ENCODE results near the gene PGGHG. TPM values are rescaled to one million over a fixed set of nuclear protein-coding genes. Genes with fewer than 3 reads are reported as not detected.
"Not testable (repeated sequence)": the region's sequence is repeated elsewhere in the genome, so short reads cannot be mapped to it uniquely, and the experiment has no call there.

Gene PGGHG
- polyA plus RNA-seq, 1 donor from 2014 or later = 2.1 TPM

GRCh38 chr11:313787-314553 is 25.0 kb downstream of the PGGHG start, which contains the start of gene IFITM1:
Gene IFITM1 (plus strand): TSS chr11:314040. CDS start chr11:314171, 131 bp downstream.
- Histone ChIP-seq H3F3A (ENCODE audit: insufficient read depth, low read length, poor library complexity, severe bottlenecking) (no peaks in the 10 kb centered on the region), H3K9me2 (ENCODE audit: insufficient read depth, low read length) (no peaks in the 10 kb centered on the region), H3K79me2 (replicated peaks; ENCODE audit: insufficient read depth, low read length) (no peaks in the 10 kb centered on the region), H3K9me3 (ENCODE audit: low read length) (no peaks in the 10 kb centered on the region), H3K27ac (ENCODE audit: low read length) (no peak within 1 kb of the TSS), H2AFZ (ENCODE audit: low read depth, low read length) (no peak within 1 kb of the TSS), H3K4me3 (ENCODE audit: low read length) (no peak within 1 kb of the TSS), H3K36me3 (ENCODE audit: insufficient read depth, low read length) (no peaks in the 10 kb centered on the region), H4K20me1 (ENCODE audit: insufficient read depth) (no peaks in the 10 kb centered on the region), H3K9ac (ENCODE audit: low read length) (no peak within 1 kb of the TSS), H3K4me2 (ENCODE audit: low read length) (no peak within 1 kb of the TSS), H3K27me3 (ENCODE audit: insufficient read depth, low read depth, low read length) (no peaks in the 10 kb centered on the region)
- TF ChIP-seq, protein P1, sequence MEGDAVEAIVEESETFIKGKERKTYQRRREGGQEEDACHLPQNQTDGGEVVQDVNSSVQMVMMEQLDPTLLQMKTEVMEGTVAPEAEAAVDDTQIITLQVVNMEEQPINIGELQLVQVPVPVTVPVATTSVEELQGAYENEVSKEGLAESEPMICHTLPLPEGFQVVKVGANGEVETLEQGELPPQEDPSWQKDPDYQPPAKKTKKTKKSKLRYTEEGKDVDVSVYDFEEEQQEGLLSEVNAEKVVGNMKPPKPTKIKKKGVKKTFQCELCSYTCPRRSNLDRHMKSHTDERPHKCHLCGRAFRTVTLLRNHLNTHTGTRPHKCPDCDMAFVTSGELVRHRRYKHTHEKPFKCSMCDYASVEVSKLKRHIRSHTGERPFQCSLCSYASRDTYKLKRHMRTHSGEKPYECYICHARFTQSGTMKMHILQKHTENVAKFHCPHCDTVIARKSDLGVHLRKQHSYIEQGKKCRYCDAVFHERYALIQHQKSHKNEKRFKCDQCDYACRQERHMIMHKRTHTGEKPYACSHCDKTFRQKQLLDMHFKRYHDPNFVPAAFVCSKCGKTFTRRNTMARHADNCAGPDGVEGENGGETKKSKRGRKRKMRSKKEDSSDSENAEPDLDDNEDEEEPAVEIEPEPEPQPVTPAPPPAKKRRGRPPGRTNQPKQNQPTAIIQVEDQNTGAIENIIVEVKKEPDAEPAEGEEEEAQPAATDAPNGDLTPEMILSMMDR (IDR thresholded peaks at IDR 0.05; ENCODE audit: poor library complexity, severe bottlenecking) = no peak
- no peak for TF ChIP-seq REST (IDR thresholded peaks at IDR 0.05; ENCODE audit: borderline replicate concordance)
- TF ChIP-seq MXI1 (conservative IDR thresholded peaks at IDR 0.05; ENCODE audit: poor library complexity, severe bottlenecking) = no peak
- TF ChIP-seq RAD21 (conservative IDR thresholded peaks at IDR 0.05) = no peak
- no peak for TF ChIP-seq POLR2AphosphoS5 (IDR thresholded peaks at IDR 0.05)
- TF ChIP-seq SMC3 (conservative IDR thresholded peaks at IDR 0.05; ENCODE audit: poor library complexity) = no peak
- TF ChIP-seq EZH2 (IDR thresholded peaks at IDR 0.05; ENCODE audit: borderline replicate concordance, insufficient read depth, low read length, poor library complexity, severe bottlenecking) = no peak
- TF ChIP-seq TAF1 (IDR thresholded peaks at IDR 0.05; ENCODE audit: low read depth) = no peak
- no peak for TF ChIP-seq EP300 (conservative IDR thresholded peaks at IDR 0.05; ENCODE audit: poor library complexity, severe bottlenecking)

DNA sequence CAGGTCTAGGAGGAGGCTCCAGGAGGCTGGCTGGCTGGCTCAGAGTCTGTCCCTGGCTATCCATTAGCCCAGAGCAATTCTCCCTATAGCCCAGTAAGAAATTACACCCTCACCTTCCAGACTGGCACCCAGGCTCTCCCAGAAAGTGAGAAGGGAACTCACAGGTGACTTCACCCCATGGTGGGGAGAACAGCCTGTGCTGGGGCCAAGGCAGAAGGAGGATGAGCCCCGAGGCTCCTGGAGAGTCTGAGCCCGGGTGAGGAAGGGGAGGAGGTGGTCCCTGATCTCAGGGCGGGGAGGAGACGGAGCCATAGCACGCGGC is 25.6 kb downstream of the PGGHG start:
- not testable (repeated sequence) for H2AFZ ChIP-seq (ENCODE audit: low read depth, low read length); H3K27me3 ChIP-seq (ENCODE audit: insufficient read depth, low read depth, low read length); H3K4me3 ChIP-seq (ENCODE audit: low read length); H3K9me3 ChIP-seq (ENCODE audit: low read length); H4K20me1 ChIP-seq (ENCODE audit: insufficient read depth); H3K36me3 ChIP-seq (ENCODE audit: insufficient read depth, low read length); H3K4me2 ChIP-seq (ENCODE audit: low read length); H3K9me2 ChIP-seq (ENCODE audit: insufficient read depth, low read length); H3K79me2 ChIP-seq (replicated peaks; ENCODE audit: insufficient read depth, low read length); H3K9ac ChIP-seq (ENCODE audit: low read length); H3K27ac ChIP-seq (ENCODE audit: low read length); H3F3A ChIP-seq (ENCODE audit: insufficient read depth, low read length, poor library complexity, severe bottlenecking)

All from neural cell (in vitro differentiated cells).